ENCODE measurements around the gene ZGRF1.
"Not testable (repeated sequence)": the region's sequence is repeated elsewhere in the genome, so short reads cannot be mapped to it uniquely, and the experiment has no call there.

The ZGRF1 gene

DNA sequence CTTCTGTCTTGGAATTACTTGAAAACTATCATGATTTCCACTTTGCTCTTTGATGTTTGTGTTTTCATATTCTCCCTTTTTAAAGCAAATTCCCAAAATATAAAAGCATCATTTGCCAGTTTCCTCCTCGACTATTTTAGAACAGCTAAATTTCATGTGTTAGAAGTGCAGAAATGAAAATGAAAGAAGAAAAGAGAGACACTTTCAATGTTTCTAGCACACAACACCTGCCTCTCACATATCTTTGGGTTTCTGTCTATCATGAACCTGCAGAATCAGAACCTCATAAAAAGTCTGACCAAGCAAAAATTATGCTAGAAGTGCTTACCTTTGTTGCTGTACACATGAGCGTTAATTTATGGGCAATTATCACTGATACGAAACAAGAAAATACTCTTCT lies 118.8 kb downstream of the ZGRF1 start:
- FAIRE-seq (no peak), DNase-seq (ENCODE audit: insufficient read length, low spot score) (no peak)

DNA sequence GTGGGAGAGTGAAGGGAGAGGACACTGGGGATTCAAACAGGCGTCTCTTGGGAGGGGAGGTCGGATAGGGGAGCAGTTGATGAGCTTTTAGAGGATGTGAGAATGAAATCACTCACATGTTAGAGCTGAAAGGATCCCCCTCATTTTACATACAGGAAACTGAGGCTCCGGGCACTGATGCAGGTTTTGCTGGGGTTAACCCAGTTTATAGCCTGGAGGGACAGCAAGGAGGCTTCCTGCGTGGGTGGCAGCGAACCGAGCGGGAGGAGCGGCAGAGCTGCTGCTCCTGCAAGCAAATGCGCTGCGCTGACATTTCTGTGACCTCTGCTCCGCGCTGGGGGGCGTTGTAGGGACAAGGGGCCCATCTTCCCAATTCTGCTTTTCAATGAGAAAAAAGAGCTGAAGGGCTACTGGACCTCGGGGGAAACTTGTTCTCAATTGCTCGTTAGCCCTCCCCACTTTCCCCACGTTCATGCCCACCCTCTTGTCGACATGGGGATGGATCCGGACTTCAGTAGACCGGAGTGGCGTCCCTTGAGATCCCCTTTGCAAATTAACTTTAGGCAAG lies 119.6 kb downstream of the ZGRF1 start:
- no peak for FAIRE-seq
- DNase-seq (ENCODE audit: insufficient read length, low spot score): no peak

GRCh38 chr4:112516471-112517066 lies 120.1 kb downstream of the ZGRF1 start:
- no peak for DNase-seq (ENCODE audit: insufficient read length, low spot score)
- FAIRE-seq: no peak

- DNase-seq (ENCODE audit: insufficient read length, low spot score) (no peak), FAIRE-seq (no peak)
Observed at GRCh38 chr4:112516066-112516470, 120.6 kb downstream of the ZGRF1 start, which contains the start of gene NEUROG2. Gene NEUROG2 (minus strand): TSS chr4:112516180. CDS start chr4:112515475, 705 bp downstream.

- FAIRE-seq (peak; percentile 28), DNase-seq (ENCODE audit: insufficient read length, low spot score) (no peak)
Observed at GRCh38 chr4:112515198-112516065, 121.3 kb downstream of the ZGRF1 start.

DNA sequence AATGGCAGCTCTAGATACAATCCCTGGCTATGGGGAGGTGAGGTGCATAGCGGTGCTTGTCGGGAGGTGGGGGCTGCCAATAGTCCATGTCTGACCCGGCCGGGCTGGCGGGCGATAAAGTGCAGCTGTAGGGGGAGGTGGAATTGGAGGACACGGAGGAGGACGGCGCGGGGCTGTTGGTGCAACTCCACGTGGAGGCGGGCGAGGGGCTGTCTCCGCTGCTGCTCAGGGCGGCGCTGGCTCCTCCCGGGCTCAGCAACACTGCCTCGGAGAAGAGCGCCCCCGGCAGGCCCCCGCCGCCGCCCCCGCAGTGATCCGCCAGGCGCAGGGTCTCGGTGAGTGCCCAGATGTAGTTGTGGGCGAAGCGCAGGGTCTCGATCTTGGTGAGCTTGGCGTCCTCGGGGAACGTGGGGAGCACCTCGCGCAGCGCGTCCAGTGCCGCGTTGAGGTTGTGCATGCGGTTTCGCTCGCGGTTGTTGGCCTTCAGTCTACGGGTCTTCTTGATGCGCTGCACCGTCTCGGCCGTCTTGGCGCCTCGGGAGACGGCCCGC lies 122.0 kb downstream of the ZGRF1 start:
- no peak for FAIRE-seq
- no peak for DNase-seq (ENCODE audit: insufficient read length, low spot score)

GRCh38 chr4:112513971-112514646 lies 122.6 kb downstream of the ZGRF1 start:
- DNase-seq (ENCODE audit: insufficient read length, low spot score) (no peak), FAIRE-seq (no peak)

DNA sequence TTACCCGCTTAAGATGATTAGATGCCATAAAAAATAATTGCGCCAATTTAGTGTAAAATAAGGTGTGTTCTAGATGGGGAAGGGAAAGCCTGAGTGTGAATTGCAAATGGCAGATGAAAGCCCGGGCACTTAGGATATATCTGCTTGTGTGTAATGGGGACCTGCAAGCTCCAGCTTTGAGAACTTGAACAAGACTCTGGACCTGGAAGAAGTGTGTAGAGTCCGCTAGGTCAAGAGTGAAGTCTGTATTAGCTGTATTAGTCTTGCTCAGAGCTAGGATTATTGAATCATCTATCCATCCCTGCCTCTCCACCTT lies 124.9 kb downstream of the ZGRF1 start:
- DNase-seq (ENCODE audit: insufficient read length, low spot score): no peak
- no peak for FAIRE-seq

- DNase-seq (ENCODE audit: insufficient read length, low spot score): no peak
- FAIRE-seq: no peak
Observed at GRCh38 chr4:112511093-112511802, 125.5 kb downstream of the ZGRF1 start.

DNA sequence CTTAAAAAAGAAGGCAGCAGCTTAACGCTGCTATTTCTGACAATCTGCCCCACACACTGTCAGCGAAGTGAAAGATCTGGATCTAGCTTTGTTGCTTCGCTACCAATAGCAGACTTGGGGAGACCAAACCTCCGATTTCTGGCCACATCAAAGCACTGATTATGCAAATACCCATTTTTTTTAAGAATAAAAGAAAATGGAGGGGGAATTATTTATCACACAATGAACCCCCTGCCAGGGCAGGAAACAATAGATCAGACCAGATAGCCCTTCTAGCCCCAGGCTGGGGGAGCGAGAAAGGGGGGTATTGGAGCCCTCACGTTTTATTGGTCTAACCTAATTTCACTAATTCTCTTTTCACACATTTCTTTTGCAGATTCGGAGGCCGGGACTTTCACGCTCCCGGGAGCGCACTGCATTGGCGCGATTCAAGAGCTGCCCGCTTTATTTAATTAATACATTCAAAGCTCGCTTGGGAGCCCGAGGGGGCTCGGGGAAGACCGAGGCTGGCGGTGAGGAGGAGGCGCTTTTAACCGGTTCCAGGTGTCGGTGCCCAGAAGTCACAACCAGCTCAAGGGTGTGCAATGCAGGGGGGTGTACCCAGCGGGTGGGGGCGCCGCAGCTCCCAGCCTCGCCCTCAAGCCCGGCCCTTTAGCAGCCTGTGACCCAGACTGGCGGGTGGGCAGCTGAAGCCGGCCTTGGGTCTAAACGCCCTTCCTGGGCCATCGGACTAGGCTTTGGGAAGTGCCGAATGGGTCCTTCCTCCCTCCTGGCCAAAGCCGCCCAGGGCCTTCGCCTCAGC lies 126.2 kb downstream of the ZGRF1 start:
- DNase-seq (ENCODE audit: insufficient read length, low spot score) (no peak), FAIRE-seq (no peak)

GRCh38 chr4:112509243-112510141 lies 127.2 kb downstream of the ZGRF1 start:
- DNase-seq (ENCODE audit: insufficient read length, low spot score): no peak
- FAIRE-seq: no peak

DNA sequence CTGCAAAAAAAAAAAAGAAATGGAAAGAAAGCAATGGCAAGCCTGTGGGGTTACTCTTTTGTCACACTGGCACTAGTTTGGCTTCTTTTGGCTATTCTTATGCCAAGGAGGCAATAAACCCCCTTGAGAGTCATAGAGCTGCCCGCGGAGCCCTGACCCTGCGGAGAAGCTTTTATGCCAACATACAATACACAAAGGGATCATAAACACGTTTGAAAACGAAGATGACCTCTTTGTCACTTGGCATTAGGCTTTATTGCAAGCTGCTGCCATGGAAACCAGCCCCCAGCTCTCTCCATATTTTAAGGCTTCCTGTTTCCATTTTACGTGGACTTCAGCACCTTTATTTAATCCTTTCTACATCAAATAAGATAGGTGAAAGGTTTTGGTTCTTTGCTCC lies 128.4 kb downstream of the ZGRF1 start:
- no peak for DNase-seq (ENCODE audit: insufficient read length, low spot score)

DNA sequence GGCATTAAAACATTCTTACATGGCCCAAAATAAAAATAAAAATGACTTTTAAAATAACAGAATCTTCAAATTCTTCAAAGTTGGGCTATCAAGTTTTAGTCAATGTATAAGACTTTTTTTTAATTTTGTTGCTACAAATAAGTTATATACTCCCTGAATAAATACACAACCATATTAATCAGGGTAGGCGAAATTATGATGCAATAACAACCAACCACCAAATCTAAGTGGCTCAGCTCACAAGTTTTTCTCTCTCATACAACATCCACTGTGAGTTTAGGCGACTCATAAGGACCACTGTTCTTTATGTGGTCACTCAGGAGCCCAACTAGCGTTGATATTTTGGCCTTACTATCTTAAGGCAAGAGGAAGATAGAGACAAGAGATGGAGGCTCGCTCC lies 131.9 kb downstream of the ZGRF1 start:
- FAIRE-seq: no peak
- no peak for DNase-seq (ENCODE audit: insufficient read length, low spot score)

More for the DNA sequence above, 128.4 kb downstream of the ZGRF1 start:
- FAIRE-seq: no peak

DNA sequence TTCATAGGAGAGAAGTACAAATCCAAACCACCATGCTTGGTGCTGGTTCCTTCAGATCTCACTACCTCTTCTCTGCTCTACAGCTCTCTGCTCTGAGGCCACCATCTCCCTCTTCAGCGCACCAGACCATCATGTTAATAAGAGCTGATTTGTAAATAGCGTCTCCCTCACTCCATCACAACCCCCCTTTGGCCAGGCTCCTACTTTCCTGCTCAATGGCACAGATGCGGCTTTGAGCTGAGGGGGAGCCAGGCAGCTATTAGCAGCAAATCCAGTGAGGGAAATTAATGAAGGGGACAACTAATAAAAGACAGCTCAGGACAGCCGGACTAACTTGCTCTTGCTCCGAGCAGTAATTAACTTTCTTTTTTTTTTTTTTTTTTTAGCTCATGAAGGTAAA lies 133.8 kb downstream of the ZGRF1 start:
- DNase-seq (ENCODE audit: insufficient read length, low spot score): no peak
- FAIRE-seq: no peak

GRCh38 chr4:112492321-112492720 lies 144.4 kb downstream of the ZGRF1 start:
- FAIRE-seq: no peak

GRCh38 chr4:112490808-112491207 lies 145.9 kb downstream of the ZGRF1 start:
- not testable (repeated sequence) for FAIRE-seq

More at GRCh38 chr4:112492321-112492720, 144.4 kb downstream of the ZGRF1 start:
- no peak for DNase-seq (ENCODE audit: insufficient read length, low spot score)

More at GRCh38 chr4:112490808-112491207, 145.9 kb downstream of the ZGRF1 start:
- not testable (repeated sequence) for DNase-seq (ENCODE audit: insufficient read length, low spot score)

Data from HTR-8/SVneo (cell line).